Forelimb muscle (tissue), 1 donor: Measurements from ENCODE around the gene HTR1B. TPM values are rescaled to one million over a fixed set of nuclear protein-coding genes. Genes with fewer than 3 reads are reported as not detected.

ENCODE experiments used
- DNase-seq: peaks from one replicate; pipeline ENCODE4 v3.0.0-alpha.2; 2013; ENCODE audit warnings: low read depth
- polyA plus RNA-seq: library from polyadenylated mRNA; unstranded; fragments of 120-200 nt; gene quantifications from one replicate; pipeline ENCODE4 v1.2.1, GENCODE V29; 2013; ENCODE audit not compliant: insufficient read length

Gene HTR1B
- polyA plus RNA-seq, 1 donor: 0.11 TPM

- DNase-seq: no peak
Observed at GRCh38 chr6:77456531-77457248, 6.6 kb downstream of the HTR1B start.

- DNase-seq: no peak
Observed at GRCh38 chr6:77455271-77455670, 8.0 kb downstream of the HTR1B start.

- DNase-seq: no peak
Observed at GRCh38 chr6:77454386-77454785, 8.9 kb downstream of the HTR1B start.

- no peak for DNase-seq
Observed at GRCh38 chr6:77451466-77451865, 11.8 kb downstream of the HTR1B start.

GRCh38 chr6:77450924-77451323 lies 12.4 kb downstream of the HTR1B start:
- no peak for DNase-seq

GRCh38 chr6:77448546-77448945 lies 14.7 kb downstream of the HTR1B start:
- no peak for DNase-seq

- no peak for DNase-seq
Observed at GRCh38 chr6:77447254-77447653, 16.0 kb downstream of the HTR1B start.

- DNase-seq: no peak
Observed at GRCh38 chr6:77446249-77446648, 17.0 kb downstream of the HTR1B start.

GRCh38 chr6:77445214-77445613 lies 18.1 kb downstream of the HTR1B start:
- no peak for DNase-seq

GRCh38 chr6:77440206-77440976 lies 22.9 kb downstream of the HTR1B start:
- DNase-seq: no peak

- no peak for DNase-seq
Observed at GRCh38 chr6:77433888-77434287, 29.4 kb downstream of the HTR1B start.

- DNase-seq: no peak
Observed at GRCh38 chr6:77430504-77430903, 32.8 kb downstream of the HTR1B start.

GRCh38 chr6:77425671-77426070 lies 37.6 kb downstream of the HTR1B start:
- no peak for DNase-seq

- DNase-seq: no peak
Observed at GRCh38 chr6:77425216-77425615, 38.1 kb downstream of the HTR1B start.

GRCh38 chr6:77424761-77425160 lies 38.5 kb downstream of the HTR1B start:
- DNase-seq: no peak

- DNase-seq: no peak
Observed at GRCh38 chr6:77416839-77417238, 46.5 kb downstream of the HTR1B start.

GRCh38 chr6:77415706-77416105 lies 47.6 kb downstream of the HTR1B start:
- no peak for DNase-seq

Other genes starting within 250 kb of the HTR1B start
- 0.04 TPM for gene MEI4, start 189.5 kb upstream of the HTR1B start, polyA plus RNA-seq